Neural progenitor cell (in vitro differentiated cells): ENCODE results near the gene ING2. TPM values are rescaled to one million over a fixed set of nuclear protein-coding genes. Genes with fewer than 3 reads are reported as not detected.

ENCODE experiments used
- DNase-seq: peaks from one replicate; pipeline ENCODE4 v3.0.0-alpha.2; 2016; ENCODE audit warnings: low spot score
- H2AFZ ChIP-seq: fragments of 200-600 bp; sonication (generic); replicated peaks from 2 replicates; pipeline ENCODE4 v1.6.1; 2016; ENCODE audit warnings: antibody characterized with exemption
- H3F3A ChIP-seq: fragments of 200-600 bp; sonication (generic); 2 replicates; pipeline ENCODE4 v1.6.1; 2016; ENCODE audit warnings: antibody characterized with exemption, low read depth
- H3K27ac ChIP-seq: fragments of 200-600 bp; sonication (generic); 2 replicates; pipeline ENCODE4 v1.5.1; 2016; ENCODE audit warnings: mild to moderate bottlenecking
- H3K27me3 ChIP-seq: fragments of 200-600 bp; sonication (generic); 2 replicates; pipeline ENCODE4 v1.6.1; 2016; ENCODE audit warnings: mild to moderate bottlenecking, moderate library complexity
- H3K36me3 ChIP-seq: fragments of 200-600 bp; sonication (generic); 2 replicates; pipeline ENCODE4 v1.5.1; 2016
- H3K4me1 ChIP-seq: fragments of 200-600 bp; sonication (generic); 2 replicates; pipeline ENCODE4 v1.6.1; 2016; ENCODE audit warnings: mixed run types
- H3K4me2 ChIP-seq: fragments of 200-600 bp; sonication (generic); 2 replicates; pipeline ENCODE4 v1.6.1; 2016
- H3K4me3 ChIP-seq: fragments of 200-600 bp; sonication (generic); 2 replicates; pipeline ENCODE4 v1.5.1; 2016
- H3K79me2 ChIP-seq: fragments of 200-600 bp; sonication (generic); 2 replicates; pipeline ENCODE4 v1.6.1; 2016; ENCODE audit warnings: low read depth
- H3K9ac ChIP-seq: fragments of 200-600 bp; sonication (generic); 2 replicates; pipeline ENCODE4 v1.6.1; 2016
- H3K9me3 ChIP-seq: fragments of 200-600 bp; sonication (generic); 2 replicates; pipeline ENCODE4 v1.5.1; 2016; ENCODE audit warnings: low read depth
- H4K20me1 ChIP-seq: fragments of 200-600 bp; sonication (generic); 2 replicates; pipeline ENCODE4 v1.6.1; 2016; ENCODE audit warnings: low read depth
- H3K27ac Mint-ChIP-seq: 3 replicates; pipeline ENCODE4 v1.8.0; 2021; ENCODE audit warnings: mixed read lengths
- H3K27me3 Mint-ChIP-seq: 2 replicates; pipeline ENCODE4 v1.8.0; 2022; ENCODE audit warnings: low read depth, mild to moderate bottlenecking, inconsistent platforms, moderate library complexity, mixed read lengths; ENCODE audit not compliant: insufficient read depth
- H3K36me3 Mint-ChIP-seq: 3 replicates; pipeline ENCODE4 v1.8.0; 2021; ENCODE audit warnings: mixed read lengths
- H3K4me1 Mint-ChIP-seq: 3 replicates; pipeline ENCODE4 v1.8.0; 2021; ENCODE audit warnings: mixed read lengths
- H3K4me3 Mint-ChIP-seq: 3 replicates; pipeline ENCODE4 v1.8.0; 2021; ENCODE audit warnings: mild to moderate bottlenecking, moderate library complexity, mixed read lengths
- H3K9me3 Mint-ChIP-seq: 3 replicates; pipeline ENCODE4 v1.8.0; 2020; ENCODE audit warnings: mixed read lengths
- EZH2 ChIP-seq: fragments of 200-600 bp; sonication (generic); IDR thresholded peaks from 2 replicates; pipeline ENCODE4 v1.6.1; 2017; ENCODE audit warnings: antibody characterized with exemption, mild to moderate bottlenecking, moderate library complexity
- EZH2phosphoT487 ChIP-seq: fragments of 200-600 bp; sonication (generic); IDR thresholded peaks from 2 replicates; pipeline ENCODE4 v1.6.1; 2017; ENCODE audit warnings: antibody characterized with exemption
- total RNA-seq: library from RNA; depleted of rRNA; stranded (reverse); fragments of >200 nt; gene quantifications from 2 replicates; pipeline ENCODE4 v1.2.3, GENCODE V29; 2015; ENCODE audit warnings: low replicate concordance
- TF ChIP-seq, protein P1 (sequence below): fragments of 200-600 bp; sonication (generic); IDR thresholded peaks from 2 replicates; pipeline ENCODE4 v1.5.1; 2017; ENCODE audit warnings: antibody characterized with exemption, mild to moderate bottlenecking

ING2 gene
- total RNA-seq, 1 donor from 2014 or later = 38.0 TPM

- Histone ChIP-seq H2AFZ (no peak overlapping the region), H3K27ac (no peak overlapping the region), H3K4me3 (no peak overlapping the region), H3K36me3 (no peaks in the 10 kb centered on the region), H3K4me2 (no peak overlapping the region), H3K9me3 (no peaks in the 10 kb centered on the region), H4K20me1 (no peaks in the 10 kb centered on the region), H3K9ac (no peak overlapping the region), H3K4me1 (no peaks in the 10 kb centered on the region), H3K27me3 (no peaks in the 10 kb centered on the region), H3K79me2 (no peaks in the 10 kb centered on the region), H3F3A (no peaks in the 10 kb centered on the region)
- Mint-ChIP-seq H3K4me3 (no peak overlapping the region), H3K36me3 (peaks cover 22% of the 10 kb centered on the region), H3K9me3 (peaks cover 4% of the 10 kb centered on the region), H3K27me3 (peaks cover 3% of the 10 kb centered on the region), H3K4me1 (no peaks in the 10 kb centered on the region), H3K27ac (no peak overlapping the region)
- TF ChIP-seq, protein P1, sequence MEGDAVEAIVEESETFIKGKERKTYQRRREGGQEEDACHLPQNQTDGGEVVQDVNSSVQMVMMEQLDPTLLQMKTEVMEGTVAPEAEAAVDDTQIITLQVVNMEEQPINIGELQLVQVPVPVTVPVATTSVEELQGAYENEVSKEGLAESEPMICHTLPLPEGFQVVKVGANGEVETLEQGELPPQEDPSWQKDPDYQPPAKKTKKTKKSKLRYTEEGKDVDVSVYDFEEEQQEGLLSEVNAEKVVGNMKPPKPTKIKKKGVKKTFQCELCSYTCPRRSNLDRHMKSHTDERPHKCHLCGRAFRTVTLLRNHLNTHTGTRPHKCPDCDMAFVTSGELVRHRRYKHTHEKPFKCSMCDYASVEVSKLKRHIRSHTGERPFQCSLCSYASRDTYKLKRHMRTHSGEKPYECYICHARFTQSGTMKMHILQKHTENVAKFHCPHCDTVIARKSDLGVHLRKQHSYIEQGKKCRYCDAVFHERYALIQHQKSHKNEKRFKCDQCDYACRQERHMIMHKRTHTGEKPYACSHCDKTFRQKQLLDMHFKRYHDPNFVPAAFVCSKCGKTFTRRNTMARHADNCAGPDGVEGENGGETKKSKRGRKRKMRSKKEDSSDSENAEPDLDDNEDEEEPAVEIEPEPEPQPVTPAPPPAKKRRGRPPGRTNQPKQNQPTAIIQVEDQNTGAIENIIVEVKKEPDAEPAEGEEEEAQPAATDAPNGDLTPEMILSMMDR = no peak
- no peak for TF ChIP-seq EZH2
- TF ChIP-seq EZH2phosphoT487 = no peak
- no peak for DNase-seq
These were observed 37.6 kb upstream of the ING2 start for GRCh38 chr4:183467246-183467645.

DNA sequence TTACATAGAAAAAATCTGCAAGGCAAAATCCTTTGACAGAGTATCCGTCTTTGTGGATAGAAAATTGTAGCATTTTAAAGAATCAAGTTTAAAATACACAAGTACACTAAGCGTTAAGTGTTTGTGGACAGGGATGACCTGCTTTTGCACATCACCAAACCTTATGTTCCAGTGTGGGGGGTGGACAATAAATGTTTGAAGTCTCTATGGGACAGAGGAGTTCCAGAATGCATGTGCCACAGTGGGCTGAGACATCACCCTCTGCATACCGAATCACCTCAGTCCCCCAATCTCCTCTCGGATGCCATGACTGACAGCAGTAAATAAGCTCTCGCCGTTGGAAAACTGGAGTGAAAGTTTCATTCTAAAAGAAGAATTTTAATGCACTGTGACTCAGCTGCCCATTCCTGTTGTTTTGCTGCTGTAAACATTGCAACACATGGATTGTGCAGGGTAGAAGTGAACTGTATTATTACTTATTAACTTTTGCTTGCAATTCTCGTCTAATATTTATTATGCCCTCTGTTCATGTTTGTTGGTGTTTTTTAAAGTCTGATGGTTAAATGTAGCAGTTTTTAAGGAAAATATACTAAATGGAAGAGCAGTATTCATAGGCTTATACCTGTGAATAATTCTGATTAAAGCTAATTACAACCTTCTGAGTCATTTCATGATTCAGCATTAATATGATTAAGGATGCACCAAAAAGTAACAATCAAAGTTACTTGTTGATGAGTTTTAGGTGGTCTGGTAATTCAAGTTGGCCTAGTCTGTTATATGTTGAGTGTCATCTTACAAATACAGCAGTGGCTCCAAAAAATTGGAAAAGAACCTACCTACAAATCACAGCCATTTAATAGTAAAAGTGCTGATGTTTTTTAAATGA is 36.4 kb upstream of the ING2 start:
- H2AFZ ChIP-seq = no peak overlapping the region
- H3K4me1 ChIP-seq = no peaks in the 10 kb centered on the region
- Mint-ChIP-seq H3K4me3 (no peak overlapping the region), H3K9me3 (peaks cover 4% of the 10 kb centered on the region), H3K27me3 (peaks cover 3% of the 10 kb centered on the region), H3K36me3 (peaks cover 20% of the 10 kb centered on the region), H3K4me1 (no peaks in the 10 kb centered on the region), H3K27ac (peak overlapping the region; percentile 89)
- no peak overlapping the region for H3K4me3 ChIP-seq
- no peak for DNase-seq
- H3K27ac ChIP-seq = no peak overlapping the region
- no peaks in the 10 kb centered on the region for H4K20me1 ChIP-seq
- TF ChIP-seq EZH2phosphoT487 (no peak), EZH2 (no peak)
- TF ChIP-seq, protein P1 = no peak
- H3K27me3 ChIP-seq = no peaks in the 10 kb centered on the region
- no peaks in the 10 kb centered on the region for H3K9me3 ChIP-seq
- no peaks in the 10 kb centered on the region for H3K79me2 ChIP-seq
- no peak overlapping the region for H3K9ac ChIP-seq
- H3K4me2 ChIP-seq = no peak overlapping the region
- no peaks in the 10 kb centered on the region for H3K36me3 ChIP-seq
- H3F3A ChIP-seq = no peaks in the 10 kb centered on the region

DNA sequence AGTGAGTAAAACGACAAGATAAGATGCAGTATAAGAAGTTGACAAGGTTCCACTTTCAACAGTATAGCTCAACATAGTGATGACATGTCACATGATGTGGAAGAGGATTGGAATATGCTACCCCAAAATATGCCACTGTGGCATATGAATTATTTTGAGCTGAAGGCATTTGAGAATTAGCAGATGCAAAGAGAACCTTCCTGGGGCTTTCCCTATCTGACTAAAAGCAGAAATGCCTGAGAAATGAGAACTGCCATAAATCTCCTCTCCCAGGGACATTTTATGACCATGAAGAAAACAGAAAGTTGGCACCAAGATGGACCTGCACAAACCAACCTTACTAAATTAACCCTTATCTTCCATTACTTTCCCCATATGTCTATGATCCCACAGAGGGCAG is 35.6 kb upstream of the ING2 start:
- Mint-ChIP-seq H3K4me3 (no peak overlapping the region), H3K27me3 (peaks cover 3% of the 10 kb centered on the region), H3K27ac (no peak overlapping the region), H3K4me1 (no peaks in the 10 kb centered on the region), H3K9me3 (peaks cover 2% of the 10 kb centered on the region), H3K36me3 (peaks cover 16% of the 10 kb centered on the region)
- no peaks in the 10 kb centered on the region for H3F3A ChIP-seq
- DNase-seq = no peak
- TF ChIP-seq, protein P1 = no peak
- TF ChIP-seq EZH2phosphoT487 (no peak), EZH2 (no peak)
- H2AFZ ChIP-seq = no peak overlapping the region
- no peak overlapping the region for H3K27ac ChIP-seq
- H3K4me3 ChIP-seq = no peak overlapping the region
- no peak overlapping the region for H3K4me2 ChIP-seq
- H3K9ac ChIP-seq = no peak overlapping the region
- H3K36me3 ChIP-seq = no peaks in the 10 kb centered on the region
- H3K4me1 ChIP-seq = no peaks in the 10 kb centered on the region
- no peaks in the 10 kb centered on the region for H4K20me1 ChIP-seq
- H3K9me3 ChIP-seq = no peaks in the 10 kb centered on the region
- H3K79me2 ChIP-seq = no peaks in the 10 kb centered on the region
- no peaks in the 10 kb centered on the region for H3K27me3 ChIP-seq
